Left lung (tissue), 10 donors: ENCODE data around the gene LETMD1. TPM values are rescaled to one million over a fixed set of nuclear protein-coding genes. Genes with fewer than 3 reads are reported as not detected.

ENCODE experiments used
- ATAC-seq: fragments of 200-7000 bp; cut with Tn5 transposase; one replicate; pipeline ENCODE4 v1.9.1; 2020; ENCODE audit warnings: moderate library complexity
- DNase-seq, 4 donors: peaks; one replicate each; pipeline ENCODE4 v3.0.0-alpha.2; 2013 to 2020
- H3K27ac ChIP-seq, 2 donors: fragments of 200-600 bp; sonication (generic) in 1 of 2; one replicate each; pipeline versions ENCODE4 v1.5.0 to v1.8.0; 2020 to 2021
- H3K27me3 ChIP-seq, 2 donors: fragments of 200-600 bp; sonication (generic) in 1 of 2; one replicate each; pipeline versions ENCODE4 v1.5.0 to v1.8.0; 2020 to 2021
- H3K36me3 ChIP-seq, 2 donors: fragments of 200-600 bp; sonication (generic) in 1 of 2; one replicate each; pipeline versions ENCODE4 v1.5.0 to v1.8.0; 2020 to 2021
- H3K4me1 ChIP-seq, 2 donors: fragments of 200-600 bp; one replicate each; pipeline ENCODE4 v1.8.0; 2021
- H3K4me3 ChIP-seq, 2 donors: fragments of 200-600 bp; sonication (generic) in 1 of 2; one replicate each; pipeline versions ENCODE4 v1.5.0 to v1.8.0; 2020 to 2021; ENCODE audit warnings: mild to moderate bottlenecking in 1 of 2
- H3K9me3 ChIP-seq, 2 donors: fragments of 200-600 bp; sonication (generic) in 1 of 2; one replicate each; pipeline versions ENCODE4 v1.5.0 to v1.8.0; 2020 to 2021
- CTCF ChIP-seq, 2 donors: fragments of 200-600 bp; sonication (generic) in 1 of 2; IDR thresholded peaks; one replicate each; pipeline versions ENCODE4 v1.5.0 to v1.8.0; 2021; ENCODE audit warnings: antibody characterized with exemption in 2 of 2
- intact Hi-C, 2 donors: fragments of 100-400 bp; cut with DNase I; formaldehyde crosslinking; loops; one replicate each; pipeline versions ENCODE4 v1.11.2 to v1.14.2; 2022
- polyA plus RNA-seq, 6 donors: library from polyadenylated mRNA; unstranded; fragments of 120-200 nt; gene quantifications; one replicate each; pipeline ENCODE4 v1.2.1, GENCODE V29; 2013; ENCODE audit not compliant: insufficient read length in 6 of 6
- total RNA-seq, 2 donors: library from RNA; stranded (reverse); fragmentation: NEBNext Ultra II Directional; extraction: Animal tissue kit (Norgen Biotek cat#: 25700); gene quantifications; one replicate each; pipeline ENCODE4 v1.2.1, GENCODE V29; 2021
- donor health status: DM: no; HTN: yes; CAD: no.
- donor health status: DM: no; HTN: no; CAD: no.

The LETMD1 gene
- total and polyA plus RNA-seq, 8 donors: 46.8 to 164 (median 132) TPM

GRCh38 chr12:51080136-51080535 lies 32.0 kb downstream of the LETMD1 start:
- no peak overlapping the region for H3K27ac ChIP-seq
- H3K36me3 ChIP-seq: no peaks in the 10 kb centered on the region
- DNase-seq (no peak), ATAC-seq (no peak)
- H3K4me1 ChIP-seq: peaks cover 7 to 31% of the 10 kb centered on the region in 2 donors
- H3K9me3 ChIP-seq: no peaks in the 10 kb centered on the region
- no peak overlapping the region for H3K4me3 ChIP-seq
- no peak for TF ChIP-seq CTCF (IDR thresholded peaks at IDR 0.05)
- H3K27me3 ChIP-seq: no peaks in the 10 kb centered on the region
- intact Hi-C loops: no loop called here

GRCh38 chr12:51081421-51081820 lies 33.3 kb downstream of the LETMD1 start:
- Histone ChIP-seq H3K4me1 (peaks cover 7 to 26% of the 10 kb centered on the region in 2 donors), H3K27me3 (no peaks in the 10 kb centered on the region), H3K27ac (no peak overlapping the region), H3K9me3 (no peaks in the 10 kb centered on the region), H3K4me3 (no peak overlapping the region), H3K36me3 (no peaks in the 10 kb centered on the region)
- DNase-seq: peak in 2 of 4 donors; percentile 5 to 37
- no peak for ATAC-seq
- TF ChIP-seq CTCF (IDR thresholded peaks at IDR 0.05): no peak
- intact Hi-C loops: no loop called here

- intact Hi-C loops: no loop called here
- Histone ChIP-seq H3K36me3 (no peaks in the 10 kb centered on the region), H3K4me1 (peaks cover 7 to 25% of the 10 kb centered on the region in 2 donors), H3K4me3 (peak overlapping the region; percentile 72 to 92), H3K27ac (peak overlapping the region; percentile 88 to 90), H3K27me3 (no peaks in the 10 kb centered on the region), H3K9me3 (no peaks in the 10 kb centered on the region)
- no peak for DNase-seq
- peak; percentile 13 for ATAC-seq
- no peak for TF ChIP-seq CTCF (IDR thresholded peaks at IDR 0.05)
These were observed 34.5 kb downstream of the LETMD1 start for GRCh38 chr12:51082561-51083125.

GRCh38 chr12:51083126-51083833 lies 35.2 kb downstream of the LETMD1 start, which contains the start of gene CSRNP2:
Gene CSRNP2, minus strand, starts transcription at chr12:51083596. Its CDS starts 7,035 bp downstream, at chr12:51076561.
- Histone ChIP-seq H3K36me3 (no peaks in the 10 kb centered on the region), H3K4me1 (peaks cover 7 to 25% of the 10 kb centered on the region in 2 donors), H3K27ac (peak within 1 kb of the TSS; percentile 88 to 90), H3K9me3 (no peaks in the 10 kb centered on the region), H3K27me3 (no peaks in the 10 kb centered on the region), H3K4me3 (peak within 1 kb of the TSS; percentile 72 to 92)
- DNase-seq (peak; percentile 91 to 99 (median 97)), ATAC-seq (peak; percentile 99)
- no peak for TF ChIP-seq CTCF (IDR thresholded peaks at IDR 0.05)
- intact Hi-C loops: no loop called here

- no peak for DNase-seq
- Histone ChIP-seq H3K4me3 (no peak overlapping the region), H3K9me3 (no peaks in the 10 kb centered on the region), H3K27me3 (no peaks in the 10 kb centered on the region), H3K4me1 (peaks cover 7 to 25% of the 10 kb centered on the region in 2 donors), H3K36me3 (peaks cover 0 to 5% of the 10 kb centered on the region in 2 donors), H3K27ac (no peak overlapping the region)
- TF ChIP-seq CTCF (IDR thresholded peaks at IDR 0.05): no peak
- no peak for ATAC-seq
- intact Hi-C loops: no loop called here
These were observed 37.6 kb downstream of the LETMD1 start for GRCh38 chr12:51085757-51086156.
